ENCODE data around the gene SENP3. TPM values are rescaled to one million over a fixed set of nuclear protein-coding genes. Genes with fewer than 3 reads are reported as not detected.

The SENP3 gene
- total and polyA plus RNA-seq, 8 donors = 14.7 to 33.1 (median 17.2) TPM

DNA sequence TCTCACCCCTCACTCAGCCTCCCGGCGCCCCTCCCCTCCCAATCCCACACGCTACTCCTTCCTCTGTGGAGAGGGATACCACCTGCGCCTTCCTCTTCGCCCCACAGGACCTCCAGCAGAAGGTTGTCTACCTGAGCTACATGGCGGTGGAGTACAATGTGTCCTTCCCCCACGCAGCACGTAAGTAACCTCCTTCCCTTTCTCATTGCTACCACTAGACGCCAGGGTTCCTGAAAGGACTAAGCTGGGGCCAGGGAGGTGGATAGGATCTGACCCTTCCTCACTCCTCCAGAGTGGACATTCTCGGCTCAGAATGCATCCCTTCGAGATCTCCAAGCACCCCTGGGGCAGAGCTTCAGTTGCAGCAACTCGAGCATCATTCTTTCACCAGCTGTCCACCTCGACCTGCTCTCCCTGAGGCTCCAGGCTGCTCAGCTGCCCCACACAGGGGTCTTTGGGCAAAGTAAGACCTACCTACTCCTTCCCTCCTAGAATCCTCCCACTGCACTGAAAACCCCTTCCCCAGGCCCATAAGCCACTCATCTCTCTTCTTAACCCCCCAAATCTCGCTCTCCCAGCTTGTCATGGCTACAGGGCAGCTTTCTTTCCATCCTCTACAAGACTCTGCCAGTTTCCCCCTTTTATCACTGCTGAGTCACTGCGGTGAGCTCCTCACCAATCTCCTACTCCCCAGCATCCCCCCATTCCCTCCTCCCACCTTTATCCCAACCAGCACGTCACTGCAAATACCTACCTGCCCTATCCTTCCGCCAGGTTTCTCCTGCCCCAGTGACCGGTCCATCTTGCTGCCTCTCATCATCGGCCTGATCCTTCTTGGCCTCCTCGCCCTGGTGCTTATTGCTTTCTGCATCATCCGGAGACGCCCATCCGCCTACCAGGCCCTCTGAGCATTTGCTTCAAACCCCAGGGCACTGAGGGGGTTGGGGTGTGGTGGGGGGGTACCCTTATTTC, 19.2 kb downstream of the SENP3 start:
- intact Hi-C loops (cut with DNase I) = loop anchor here in 1 of 3 donors (10.0 kb wide), 1 partner anchor 226 kb away; the partner anchor contains the start of genes KCTD11 and TMEM95
- TF ChIP-seq, protein P1, sequence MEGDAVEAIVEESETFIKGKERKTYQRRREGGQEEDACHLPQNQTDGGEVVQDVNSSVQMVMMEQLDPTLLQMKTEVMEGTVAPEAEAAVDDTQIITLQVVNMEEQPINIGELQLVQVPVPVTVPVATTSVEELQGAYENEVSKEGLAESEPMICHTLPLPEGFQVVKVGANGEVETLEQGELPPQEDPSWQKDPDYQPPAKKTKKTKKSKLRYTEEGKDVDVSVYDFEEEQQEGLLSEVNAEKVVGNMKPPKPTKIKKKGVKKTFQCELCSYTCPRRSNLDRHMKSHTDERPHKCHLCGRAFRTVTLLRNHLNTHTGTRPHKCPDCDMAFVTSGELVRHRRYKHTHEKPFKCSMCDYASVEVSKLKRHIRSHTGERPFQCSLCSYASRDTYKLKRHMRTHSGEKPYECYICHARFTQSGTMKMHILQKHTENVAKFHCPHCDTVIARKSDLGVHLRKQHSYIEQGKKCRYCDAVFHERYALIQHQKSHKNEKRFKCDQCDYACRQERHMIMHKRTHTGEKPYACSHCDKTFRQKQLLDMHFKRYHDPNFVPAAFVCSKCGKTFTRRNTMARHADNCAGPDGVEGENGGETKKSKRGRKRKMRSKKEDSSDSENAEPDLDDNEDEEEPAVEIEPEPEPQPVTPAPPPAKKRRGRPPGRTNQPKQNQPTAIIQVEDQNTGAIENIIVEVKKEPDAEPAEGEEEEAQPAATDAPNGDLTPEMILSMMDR (IDR thresholded peaks at IDR 0.05) = no peak
- WGBS, 2 donors = 80 to 84% methylated on average over 23 of the region's 23 CpGs
- DNase-seq (peak in 1 of 6 donors; percentile 32), ATAC-seq (no peak), FAIRE-seq (no peak)
- Histone ChIP-seq H3K27ac (peak overlapping the region in 2 of 4 donors; percentile 28 to 78), H3K27me3 (no peaks in the 10 kb centered on the region), H3K9me3 (no peaks in the 10 kb centered on the region), H3K4me1 (peaks cover 10 to 38% (median 11%) of the 10 kb centered on the region in 3 donors), H3K36me3 (peaks cover 16 to 25% (median 24%) of the 10 kb centered on the region in 3 donors), H3K4me3 (peak overlapping the region in 1 of 4 donors; percentile 15)

DNA sequence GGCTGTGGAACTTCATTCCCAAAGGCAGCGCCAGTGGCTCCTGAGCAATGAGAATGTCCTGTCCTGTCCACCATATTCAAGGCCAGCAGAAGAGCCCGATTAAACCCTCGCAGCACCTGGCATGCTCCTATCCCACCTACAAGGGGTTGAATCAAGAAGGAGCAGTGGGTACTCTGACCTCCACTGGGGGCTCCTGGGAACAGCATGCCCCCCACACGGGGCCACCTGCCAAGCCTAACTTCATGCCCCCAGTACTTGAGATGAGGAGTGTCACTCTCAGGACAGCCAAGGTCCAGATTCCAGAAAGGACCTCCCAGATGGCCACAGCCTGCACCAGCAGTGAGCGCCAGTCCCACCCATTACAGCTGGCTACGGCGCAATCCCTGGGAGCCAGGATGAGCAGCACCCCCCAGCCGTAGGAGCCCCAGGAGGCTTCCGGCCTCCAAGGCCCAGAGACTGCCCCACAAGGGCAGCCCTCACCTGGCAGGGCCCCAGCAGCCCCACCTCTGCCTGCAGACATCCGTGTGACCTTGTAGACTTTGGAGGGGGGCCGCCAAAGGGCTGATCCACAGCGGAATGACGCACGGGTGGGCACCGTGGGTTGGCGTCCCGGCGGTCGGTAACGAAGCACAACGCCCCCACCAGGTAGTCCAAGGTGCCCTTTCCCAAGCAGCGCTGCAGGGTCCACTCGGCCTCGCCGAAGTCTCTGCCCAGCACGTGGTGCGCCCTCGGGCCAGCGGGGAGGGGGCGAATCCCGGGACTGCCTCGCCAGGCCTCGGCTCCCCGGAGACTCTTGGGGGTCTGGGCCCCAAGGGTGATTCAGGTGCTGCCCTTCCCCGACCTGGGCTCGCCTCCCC, 20.9 kb downstream of the SENP3 start:
- intact Hi-C loops (cut with DNase I) = loop anchor here in 1 of 3 donors (10.0 kb wide), 1 partner anchor 228 kb away; the partner anchor contains the start of genes KCTD11 and TMEM95

DNA sequence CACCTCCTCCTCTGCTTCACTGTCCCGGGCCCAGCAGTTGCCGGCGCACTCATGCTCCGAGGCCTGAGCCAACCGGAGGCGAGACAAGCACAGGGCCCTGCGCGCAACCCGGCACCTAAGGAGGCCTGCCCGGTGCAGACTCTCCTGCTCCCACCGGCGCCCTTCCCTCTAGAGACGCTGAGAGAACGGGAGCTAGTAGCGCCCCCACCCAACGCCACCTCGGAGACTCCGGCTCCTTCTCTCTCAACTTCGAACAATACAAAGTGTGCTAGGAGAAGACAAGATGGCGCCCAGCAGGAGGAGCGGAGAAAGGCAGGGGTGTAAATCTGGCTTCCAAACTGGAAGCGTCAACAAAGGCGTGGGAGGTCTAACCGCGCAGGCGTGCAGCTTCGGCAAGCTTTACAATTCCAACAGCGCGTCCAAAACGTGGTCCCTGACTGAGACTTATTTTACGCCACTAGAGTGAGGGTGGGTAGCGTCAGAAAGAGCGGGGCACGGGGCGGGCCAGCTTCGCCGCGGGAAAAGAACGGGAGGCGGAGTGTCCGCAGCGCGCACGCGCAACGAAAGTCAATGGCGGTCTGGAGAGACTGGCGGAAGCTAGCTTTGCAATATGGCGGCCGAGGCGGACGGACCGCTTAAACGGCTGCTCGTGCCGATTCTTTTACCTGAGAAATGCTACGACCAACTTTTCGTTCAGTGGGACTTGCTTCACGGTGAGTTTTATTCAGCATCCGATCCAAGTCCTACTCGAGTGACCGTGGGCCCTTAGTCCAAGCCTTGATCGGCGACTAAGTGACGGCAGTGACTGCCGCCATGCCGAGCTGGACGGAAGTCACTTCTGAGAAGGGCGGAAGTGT, 21.8 kb downstream of the SENP3 start, which contains the start of gene MPDU1:
Gene MPDU1 (plus strand): TSS at position 600 of the 857 bp plus-strand sequence. CDS start 11 bp downstream, at position 611.
- TF ChIP-seq, protein P1 (IDR thresholded peaks at IDR 0.05) = no peak
- 11 to 13% methylated on average over 68 to 69 of the region's 69 CpGs for WGBS, 2 donors
- ATAC-seq (peak; percentile 88 to 92 (median 92)), FAIRE-seq (peak; percentile 70), DNase-seq (peak; percentile 96 to 99 (median 96))
- intact Hi-C loops (cut with DNase I) = loop anchor here in 1 of 3 donors (10.0 kb wide), 1 partner anchor 229 kb away; the partner anchor contains the start of genes KCTD11 and TMEM95
- peaks cover 10 to 27% (median 11%) of the 10 kb centered on the region in 3 donors for H3K4me1 ChIP-seq
- H3K27me3 ChIP-seq = no peaks in the 10 kb centered on the region
- H3K4me3 ChIP-seq = peak within 1 kb of the TSS; percentile 32 to 52 (median 47)
- no peaks in the 10 kb centered on the region for H3K9me3 ChIP-seq
- H3K27ac ChIP-seq = peak within 1 kb of the TSS; percentile 86 to 97 (median 95)
- no peaks in the 10 kb centered on the region for H3K36me3 ChIP-seq

More for the DNA sequence above, 20.9 kb downstream of the SENP3 start:
- 84 to 86% methylated on average over 33 to 36 of the region's 36 CpGs for WGBS, 2 donors
- DNase-seq (peak in 3 of 6 donors; percentile 63 to 88 (median 74)), ATAC-seq (no peak), FAIRE-seq (no peak)
- H3K27me3 ChIP-seq = no peaks in the 10 kb centered on the region
- TF ChIP-seq, protein P1 (IDR thresholded peaks at IDR 0.05) = no peak
- H3K27ac ChIP-seq = peak overlapping the region; percentile 86 to 97 (median 95)
- H3K4me3 ChIP-seq = peak overlapping the region in 3 of 4 donors; percentile 32 to 52 (median 48)
- H3K36me3 ChIP-seq = peaks cover 6 to 8% (median 7%) of the 10 kb centered on the region in 3 donors
- H3K4me1 ChIP-seq = peaks cover 10 to 29% (median 11%) of the 10 kb centered on the region in 3 donors
- no peaks in the 10 kb centered on the region for H3K9me3 ChIP-seq

All from pancreas (tissue), 10 donors.